Suprapubic skin (tissue), 4 donors: ENCODE measurements around the gene LGALS8.

ENCODE experiments used
- CTCF ChIP-seq, 2 donors: fragments of 200-600 bp in 1 of 2; fragments of 450-650 bp in 1 of 2; sonication (generic) in 1 of 2; IDR thresholded peaks; one replicate each; pipeline ENCODE4 v1.5.1; 2016 to 2019; ENCODE audit warnings: antibody characterized with exemption in 2 of 2, mild to moderate bottlenecking in 1 of 2, moderate library complexity in 1 of 2
- EP300 ChIP-seq: sonication (generic); formaldehyde crosslinking; IDR thresholded peaks from one replicate; pipeline ENCODE4 v1.6.1; 2017; ENCODE audit warnings: antibody characterized with exemption
- POLR2A ChIP-seq, 2 donors: fragments of 450-650 bp; IDR thresholded peaks; one replicate each; pipeline ENCODE4 v1.6.1; 2017; ENCODE audit warnings: antibody characterized with exemption in 2 of 2, mild to moderate bottlenecking in 2 of 2, moderate library complexity in 2 of 2
- POLR2AphosphoS5 ChIP-seq, 3 donors: sonication (generic); formaldehyde crosslinking; IDR thresholded peaks; one replicate each; pipeline ENCODE4 v1.6.1; 2017; ENCODE audit warnings: antibody characterized with exemption in 3 of 3

- TF ChIP-seq CTCF (IDR thresholded peaks at IDR 0.05) (no peak), POLR2A (IDR thresholded peaks at IDR 0.05) (no peak), POLR2AphosphoS5 (IDR thresholded peaks at IDR 0.05) (no peak), EP300 (no peak)
These were observed 29.7 kb upstream of the LGALS8 start for GRCh38 chr1:236494082-236494481.
